ENCODE results near the gene MZT1.

- TF ChIP-seq, protein P1, sequence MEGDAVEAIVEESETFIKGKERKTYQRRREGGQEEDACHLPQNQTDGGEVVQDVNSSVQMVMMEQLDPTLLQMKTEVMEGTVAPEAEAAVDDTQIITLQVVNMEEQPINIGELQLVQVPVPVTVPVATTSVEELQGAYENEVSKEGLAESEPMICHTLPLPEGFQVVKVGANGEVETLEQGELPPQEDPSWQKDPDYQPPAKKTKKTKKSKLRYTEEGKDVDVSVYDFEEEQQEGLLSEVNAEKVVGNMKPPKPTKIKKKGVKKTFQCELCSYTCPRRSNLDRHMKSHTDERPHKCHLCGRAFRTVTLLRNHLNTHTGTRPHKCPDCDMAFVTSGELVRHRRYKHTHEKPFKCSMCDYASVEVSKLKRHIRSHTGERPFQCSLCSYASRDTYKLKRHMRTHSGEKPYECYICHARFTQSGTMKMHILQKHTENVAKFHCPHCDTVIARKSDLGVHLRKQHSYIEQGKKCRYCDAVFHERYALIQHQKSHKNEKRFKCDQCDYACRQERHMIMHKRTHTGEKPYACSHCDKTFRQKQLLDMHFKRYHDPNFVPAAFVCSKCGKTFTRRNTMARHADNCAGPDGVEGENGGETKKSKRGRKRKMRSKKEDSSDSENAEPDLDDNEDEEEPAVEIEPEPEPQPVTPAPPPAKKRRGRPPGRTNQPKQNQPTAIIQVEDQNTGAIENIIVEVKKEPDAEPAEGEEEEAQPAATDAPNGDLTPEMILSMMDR (conservative IDR thresholded peaks at IDR 0.05; ENCODE audit: low read length), result no peak
- no peak for TF ChIP-seq EZH2phosphoT487 (IDR thresholded peaks at IDR 0.05; ENCODE audit: borderline replicate concordance)
These were observed 29.3 kb downstream of the MZT1 start for GRCh38 chr13:72698164-72698563.

Measured in Loucy (cell line).